Esophagus squamous epithelium (tissue), 4 donors: Measurements from ENCODE around the gene DHCR7.

ENCODE experiments used
- CTCF ChIP-seq, 6 experiments: fragments of 450-650 bp in 4 of 6; fragments of 200-600 bp in 2 of 6; sonication (generic) in 2 of 6; IDR thresholded peaks; one replicate each; pipeline ENCODE4 v1.5.1; 2016 to 2019; ENCODE audit warnings: antibody characterized with exemption in 6 of 6, mild to moderate bottlenecking in 4 of 6, moderate library complexity in 4 of 6
- POLR2A ChIP-seq, 4 donors: fragments of 450-650 bp; IDR thresholded peaks; one replicate each; pipeline ENCODE4 v1.6.1; 2017; ENCODE audit warnings: antibody characterized with exemption in 4 of 4, mild to moderate bottlenecking in 4 of 4, moderate library complexity in 3 of 4

GRCh38 chr11:71450939-71451338 is 2.7 kb upstream of the DHCR7 start:
- no peak for TF ChIP-seq CTCF (IDR thresholded peaks at IDR 0.05)
- no peak for TF ChIP-seq POLR2A (IDR thresholded peaks at IDR 0.05)
